Activated CD4-positive, alpha-beta T cell treated with anti-CD3 and anti-CD28 coated beads, Interleukin-2, amount 50 U/mL, for 24 hours (primary cell): ENCODE measurements around the gene USP49.

ENCODE experiments used
- DNase-seq, 2 donors: peaks; one replicate each; pipeline ENCODE4 v3.0.0-alpha.2; 2020; ENCODE audit warnings: low read depth in 1 of 2, low spot score in 1 of 2

Gene USP49

DNA sequence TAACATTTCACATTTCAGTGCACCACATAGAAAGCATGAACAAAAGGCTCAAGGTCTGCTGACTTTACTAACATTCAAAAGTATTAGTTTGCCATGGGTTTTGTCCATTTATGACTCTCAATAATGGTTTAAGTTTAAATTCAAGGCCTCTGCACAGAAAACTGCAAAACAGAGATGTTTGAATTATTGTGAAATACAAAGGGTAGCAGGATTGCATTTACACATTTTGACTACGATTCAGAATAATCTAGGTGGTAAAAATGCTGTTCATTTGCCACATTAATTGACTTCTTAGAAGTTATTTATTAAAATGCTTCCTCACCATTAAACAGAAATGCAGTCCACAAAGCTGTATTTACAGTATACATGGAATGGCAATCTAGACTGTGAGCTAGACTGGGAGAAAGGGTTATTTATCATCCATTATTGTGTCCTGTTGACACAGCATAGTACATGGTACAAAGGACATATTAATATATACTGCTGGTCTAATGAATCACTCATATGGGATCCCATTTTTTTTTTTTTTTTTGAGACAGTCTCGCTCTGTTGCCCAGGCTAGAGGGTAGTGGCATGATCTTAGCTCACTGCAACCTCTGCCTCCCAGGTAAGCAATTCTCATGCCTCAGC is 18.0 kb downstream of the USP49 start:
- DNase-seq, result no peak

DNA sequence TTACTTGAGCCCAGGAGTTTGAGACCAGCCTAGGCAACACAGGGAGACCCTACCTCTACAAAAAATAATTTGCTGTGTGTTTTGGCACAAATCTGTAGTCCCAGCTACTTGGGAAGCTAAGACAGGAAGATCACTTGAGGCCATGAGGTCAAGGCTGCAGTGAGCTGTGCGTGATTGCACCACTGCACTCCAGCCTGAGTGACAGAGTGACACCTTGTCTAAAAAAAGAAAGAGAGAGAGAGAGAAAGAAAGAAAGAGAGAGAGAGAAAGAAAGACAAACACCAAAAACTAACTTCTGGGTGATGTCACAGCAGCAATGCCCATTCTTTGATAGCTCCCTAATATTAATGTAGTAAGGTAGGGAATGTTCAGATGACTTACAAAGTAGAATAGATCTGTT is 20.4 kb downstream of the USP49 start:
- no peak for DNase-seq

- no peak for DNase-seq
These were observed 23.0 kb downstream of the USP49 start for GRCh38 chr6:41872147-41872546.

- no peak for DNase-seq
These were observed 23.5 kb downstream of the USP49 start for GRCh38 chr6:41871691-41872090.

GRCh38 chr6:41859356-41859755 is 35.8 kb downstream of the USP49 start:
- no peak for DNase-seq

- no peak for DNase-seq
These were observed 36.5 kb downstream of the USP49 start for GRCh38 chr6:41858703-41859102.

DNA sequence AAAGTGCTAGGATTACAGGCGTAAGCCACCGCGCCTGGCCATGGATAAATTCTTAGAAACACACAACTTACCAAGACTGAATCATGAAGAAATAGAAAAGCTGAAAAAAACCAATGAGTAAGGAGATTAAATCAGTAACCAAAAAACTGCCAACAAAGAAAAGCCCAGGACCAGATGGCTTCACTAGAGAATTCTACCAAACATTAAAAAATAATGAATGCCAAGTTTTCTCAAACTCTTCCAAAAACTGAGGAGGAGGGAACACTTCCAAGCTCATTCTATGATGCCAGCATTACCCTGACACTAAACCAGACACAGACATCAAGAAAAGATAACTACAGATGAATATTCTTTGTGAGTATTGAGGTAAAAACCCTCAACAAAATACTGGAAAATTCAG is 44.3 kb downstream of the USP49 start:
- DNase-seq, result no peak

- peak in 1 of 2 donors; percentile 54 for DNase-seq
These were observed 48.4 kb downstream of the USP49 start for GRCh38 chr6:41846666-41847237.

DNA sequence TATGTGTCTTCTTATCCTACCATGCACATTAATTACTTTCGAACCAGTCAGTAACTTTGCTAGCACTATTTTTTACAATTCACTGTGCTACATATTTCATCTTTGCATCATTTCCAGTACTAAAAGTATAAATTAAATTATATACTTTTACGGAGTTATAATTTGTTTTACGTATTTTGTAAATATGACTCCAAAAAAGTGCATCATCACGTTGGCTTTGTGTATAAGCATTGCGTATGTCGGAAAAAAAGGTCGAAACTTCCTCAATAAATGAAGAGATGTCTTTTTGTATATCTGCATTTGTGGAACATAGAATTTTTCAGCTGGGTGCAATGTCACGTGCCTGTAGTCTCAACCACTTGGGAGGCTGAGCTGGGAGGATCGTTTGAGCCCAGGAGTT is 52.0 kb downstream of the USP49 start:
- DNase-seq, result no peak

- DNase-seq, result no peak
These were observed 54.8 kb downstream of the USP49 start for GRCh38 chr6:41840326-41840725.

DNA sequence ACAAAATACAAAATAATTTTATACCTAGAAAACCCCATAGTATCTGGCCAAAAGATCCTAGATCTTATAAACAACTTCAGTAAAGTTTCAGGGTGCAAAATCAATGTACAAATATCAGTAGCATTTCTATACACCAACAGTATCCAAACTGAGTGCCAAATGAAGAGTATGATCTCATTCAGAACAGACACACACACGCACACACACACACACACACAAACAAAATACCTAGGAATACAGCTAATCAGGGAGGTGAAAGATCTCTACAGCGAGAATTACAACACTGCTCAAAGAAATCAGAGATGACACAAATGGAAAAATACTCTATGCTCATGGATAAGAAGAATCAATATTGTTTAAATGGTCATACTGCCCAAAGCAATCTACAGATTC is 58.5 kb downstream of the USP49 start:
- no peak for DNase-seq

DNA sequence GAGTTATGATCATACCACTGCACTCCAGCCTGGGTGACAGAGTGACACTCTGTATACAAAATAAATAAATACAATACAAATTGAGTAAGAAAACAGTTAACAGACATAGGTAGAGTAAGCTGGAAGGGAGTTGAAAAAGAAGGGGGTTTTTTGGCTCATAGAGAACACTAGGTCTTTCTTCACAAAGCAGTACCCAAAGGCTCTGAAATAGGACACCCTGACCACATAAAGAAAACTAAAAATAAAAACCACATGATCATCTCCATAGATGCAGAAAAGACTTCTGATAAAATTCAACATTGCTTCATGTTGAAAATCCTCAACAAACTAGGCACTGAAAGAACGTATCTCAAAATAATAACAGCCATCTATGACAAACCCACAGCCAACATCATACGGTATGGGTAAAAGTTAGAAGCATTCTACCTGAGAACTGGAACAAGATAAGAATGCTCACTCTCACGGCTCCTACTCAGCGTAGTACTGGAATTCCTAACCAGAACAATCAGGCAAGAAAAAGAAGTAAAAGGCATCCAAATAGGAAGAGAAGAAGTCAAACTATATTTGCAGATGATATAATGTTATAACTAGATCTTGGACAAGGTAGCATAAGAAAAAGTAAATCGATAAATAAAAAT is 59.0 kb downstream of the USP49 start:
- no peak for DNase-seq

GRCh38 chr6:41832263-41832662 is 62.9 kb downstream of the USP49 start:
- no peak for DNase-seq

GRCh38 chr6:41826343-41827022 is 68.7 kb downstream of the USP49 start:
- no peak for DNase-seq

DNA sequence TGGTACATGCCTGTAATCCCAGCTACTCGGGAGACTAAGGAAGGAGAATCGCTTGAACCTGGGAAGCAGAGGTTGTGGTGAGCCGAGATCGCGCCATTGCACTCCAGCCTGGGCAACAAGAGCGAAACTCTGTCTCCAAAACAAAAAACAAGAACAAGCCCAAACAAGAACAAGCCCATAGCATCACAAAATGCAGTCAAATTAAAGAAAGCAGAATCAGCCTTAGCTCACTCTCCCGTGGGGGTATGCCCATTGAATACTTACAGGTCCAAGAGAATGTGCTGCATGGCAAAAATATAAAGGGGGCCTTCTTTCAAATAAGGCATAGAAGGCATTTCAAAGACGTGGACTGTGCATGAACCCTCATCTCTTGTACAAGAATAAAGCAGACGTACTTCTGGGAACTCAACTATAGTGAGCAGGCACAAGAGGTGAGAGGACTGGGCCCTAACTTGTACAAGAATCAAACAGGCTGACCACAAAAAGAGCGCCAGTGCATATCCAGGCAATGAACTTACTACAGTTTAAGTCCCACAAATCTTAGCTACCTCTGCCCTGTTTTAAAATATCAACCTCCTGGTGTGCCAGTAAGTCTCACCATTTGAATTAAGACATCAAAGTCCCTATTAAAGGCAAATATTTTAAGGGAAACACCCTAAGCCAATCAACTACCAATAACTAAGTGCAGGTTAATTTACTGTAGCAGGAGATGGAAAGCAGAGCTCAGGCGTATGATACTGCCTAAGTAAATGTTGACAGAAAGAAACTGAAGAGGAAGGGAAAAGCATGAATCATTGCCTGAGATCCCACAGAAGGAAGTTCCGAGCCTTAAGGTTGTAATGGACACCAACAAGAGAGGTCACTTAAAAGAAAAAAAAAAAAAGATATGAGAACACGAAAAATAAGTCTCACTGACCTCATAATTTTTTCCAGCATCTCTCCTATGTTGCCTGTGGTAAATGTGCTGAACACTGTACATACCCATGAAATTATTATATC is 70.3 kb downstream of the USP49 start:
- DNase-seq, result no peak

GRCh38 chr6:41823178-41823577 is 72.0 kb downstream of the USP49 start:
- DNase-seq, result no peak

DNA sequence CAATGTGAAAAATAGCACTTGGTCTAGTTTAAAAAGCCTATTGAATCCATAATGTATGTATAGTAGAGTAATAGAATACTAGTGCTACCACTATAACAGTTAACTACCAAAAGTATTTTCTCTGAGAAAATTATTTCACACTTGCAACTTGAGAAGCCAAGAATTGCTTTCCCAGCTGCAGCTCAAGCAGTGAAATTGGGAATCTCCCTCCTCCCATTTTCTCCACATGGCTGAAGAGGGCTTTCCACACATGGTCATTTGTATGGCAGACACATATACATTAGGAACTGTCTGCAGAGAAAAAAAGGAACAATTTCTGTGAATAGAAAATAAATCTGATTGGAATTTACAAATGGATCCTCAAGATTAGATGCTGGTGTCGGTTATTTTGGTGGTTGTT is 73.2 kb downstream of the USP49 start:
- no peak for DNase-seq

DNA sequence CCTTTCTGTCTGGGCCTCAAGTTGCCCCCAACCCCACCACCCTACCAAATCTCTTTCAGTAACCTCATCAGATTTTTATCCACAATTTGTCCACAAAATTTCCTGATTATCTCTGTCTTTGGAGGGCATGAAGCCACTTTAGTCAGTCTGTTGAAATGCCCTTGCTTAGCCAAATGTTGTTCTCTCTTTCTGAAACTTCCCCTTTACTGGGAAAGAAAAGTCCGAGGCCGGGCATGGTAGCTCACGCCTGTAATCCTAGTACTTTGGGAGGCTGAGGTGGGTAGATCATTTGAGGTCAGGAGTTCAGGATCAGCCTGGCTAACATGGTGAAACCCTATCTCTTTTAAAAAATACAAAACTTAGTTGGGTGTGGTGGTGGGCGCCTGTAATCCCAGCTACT is 73.9 kb downstream of the USP49 start:
- DNase-seq, result no peak

GRCh38 chr6:41818271-41819054 is 76.7 kb downstream of the USP49 start:
- no peak for DNase-seq

DNA sequence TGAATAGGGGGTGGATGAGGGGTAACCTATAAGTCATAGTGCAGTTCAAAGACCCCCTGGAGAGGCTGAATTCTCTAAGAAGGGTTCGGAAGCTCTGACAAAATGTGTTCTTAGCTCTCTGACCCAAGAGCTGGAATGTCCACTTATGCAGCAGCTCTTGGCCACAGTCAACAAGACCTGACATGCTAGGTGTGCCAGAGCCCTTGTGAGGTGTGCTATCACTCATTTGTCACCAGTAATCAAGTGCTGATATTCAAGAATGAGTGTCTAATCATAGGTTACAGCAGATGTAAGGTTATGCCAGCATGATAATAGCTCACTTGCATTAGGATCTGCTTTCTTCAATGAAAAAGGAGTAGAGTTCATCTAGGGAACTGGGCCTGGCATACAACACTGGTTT is 79.6 kb downstream of the USP49 start:
- no peak for DNase-seq
